MCF 10A (cell line): Measurements from ENCODE around the gene CDK11B. TPM values are rescaled to one million over a fixed set of nuclear protein-coding genes. Genes with fewer than 3 reads are reported as not detected.
A peak's percentile ranks its signal among the peaks of the same experiment; 100 is the strongest.

Experiments
- BruUV-seq: library from RNA; stranded (reverse); fragments of 400-500 nt; replicated peaks from 2 replicates; lab custom pipeline; 2021; lab: Mats Ljungman, UMichigan
- CTCF ChIA-PET: fragments of 300-600 bp; sonication (Branson Sonifier 250); formaldehyde crosslinking; extraction: SDS; loops from one replicate; lab custom pipeline; 2021; ENCODE audit warnings: antibody characterized with exemption, inconsistent platforms; lab: Yijun Ruan, JAX
- POLR2A ChIA-PET: fragments of 300-600, 350-650 bp; sonication (Branson Sonifier 250); formaldehyde crosslinking; extraction: SDS; loops from one replicate; lab custom pipeline; 2020; ENCODE audit warnings: antibody characterized with exemption, inconsistent platforms; lab: Yijun Ruan, JAX
- DNase-seq: peaks from one replicate; pipeline ENCODE4 v3.0.0-alpha.2; 2018; ENCODE audit not compliant: unreplicated experiment
- H3K27ac Mint-ChIP-seq: one replicate; pipeline ENCODE4 v1.8.0; 2022; ENCODE audit warnings: mild to moderate bottlenecking, low read depth, mixed read lengths; ENCODE audit not compliant: unreplicated experiment
- H3K27me3 Mint-ChIP-seq: one replicate; pipeline ENCODE4 v1.8.0; 2022; ENCODE audit warnings: mixed read lengths; ENCODE audit not compliant: insufficient read depth, unreplicated experiment
- H3K36me3 Mint-ChIP-seq: one replicate; pipeline ENCODE4 v1.8.0; 2022; ENCODE audit warnings: mild to moderate bottlenecking, moderate library complexity, mixed read lengths; ENCODE audit not compliant: insufficient read depth, unreplicated experiment
- H3K4me1 Mint-ChIP-seq: one replicate; pipeline ENCODE4 v1.8.0; 2022; ENCODE audit warnings: mixed read lengths; ENCODE audit not compliant: insufficient read depth, unreplicated experiment
- H3K4me3 Mint-ChIP-seq: one replicate; pipeline ENCODE4 v1.8.0; 2022; ENCODE audit warnings: mild to moderate bottlenecking, moderate library complexity, mixed read lengths; ENCODE audit not compliant: unreplicated experiment
- H3K9me3 Mint-ChIP-seq: one replicate; pipeline ENCODE4 v1.8.0; 2022; ENCODE audit warnings: mixed read lengths; ENCODE audit not compliant: unreplicated experiment
- intact Hi-C: fragments of 100-400 bp; cut with micrococcal nuclease; formaldehyde crosslinking; loops from 2 replicates; pipeline ENCODE4 v1.14.1; 2022
- total RNA-seq: library from RNA; stranded (reverse); gene quantifications from 2 replicates; pipeline ENCODE4 v1.2.3, GENCODE V29; 2022
- TF ChIP-seq, protein P1 (sequence below): fragments of 200-600 bp; IDR thresholded peaks from one replicate; pipeline ENCODE4 v1.8.0; 2022; ENCODE audit warnings: antibody characterized with exemption, mild to moderate bottlenecking; ENCODE audit not compliant: unreplicated experiment

The CDK11B gene
- total RNA-seq, 1 experiment from 2014 or later = 32.0 TPM

DNA sequence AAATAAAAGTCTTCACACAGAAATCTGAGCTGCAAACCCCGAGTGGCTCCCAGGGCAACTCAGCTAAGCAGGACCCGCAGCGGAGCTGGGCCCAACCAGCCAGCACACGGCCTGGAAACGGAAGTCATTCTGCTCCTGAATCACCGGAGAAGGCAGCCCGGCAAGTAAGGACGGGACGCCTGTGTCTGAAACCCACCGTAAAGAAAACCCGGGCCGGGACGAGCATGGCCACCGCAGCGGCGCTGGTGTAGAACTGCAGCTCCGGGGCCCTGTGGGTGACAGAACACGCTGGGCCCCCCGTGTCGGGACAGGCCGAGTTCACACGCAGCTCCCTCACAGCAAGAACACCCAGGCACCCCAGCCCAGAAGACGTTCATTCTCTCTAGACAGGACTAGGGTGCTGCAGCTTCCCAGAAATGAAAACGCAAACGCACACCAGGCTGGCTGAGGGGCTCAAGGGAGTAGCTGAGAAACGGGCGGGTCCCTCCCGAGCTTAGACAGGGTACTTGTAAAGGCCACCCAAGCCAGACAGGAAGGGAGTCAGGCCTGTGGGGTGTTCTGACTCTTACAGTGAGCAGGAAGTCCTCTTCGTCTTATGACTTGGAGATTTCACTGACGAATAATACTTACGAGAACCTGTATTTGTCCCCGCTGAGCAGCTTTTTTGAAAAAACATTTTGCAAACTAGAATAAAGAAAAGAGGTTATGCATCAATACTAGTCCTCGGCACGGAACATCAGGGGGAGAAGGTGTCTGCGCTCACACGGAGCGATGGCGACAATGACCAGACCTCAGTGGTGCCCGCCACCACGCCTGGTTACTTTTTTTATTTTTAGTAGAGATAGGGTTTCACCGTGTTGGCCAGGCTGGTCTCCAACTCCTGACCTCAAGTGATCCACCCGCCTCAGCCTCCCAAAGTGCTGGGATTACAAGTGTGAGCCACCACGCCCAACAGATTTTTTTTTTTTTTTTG, 10.9 kb upstream of the CDK11B start:
- no TSS peak for BruUV-seq
- CTCF ChIA-PET = interaction anchor here (0.5 to 0.7 kb wide), 5 partner anchors 57 to 285 kb away, joined by 3 to 4 read pairs (median 4); no protein-coding TSS in a partner anchor
- intact Hi-C loops = no loop called here
- Mint-ChIP-seq H3K27ac (no peak overlapping the region), H3K4me1 (no peaks in the 10 kb centered on the region), H3K27me3 (no peaks in the 10 kb centered on the region), H3K9me3 (no peaks in the 10 kb centered on the region), H3K36me3 (peaks cover 75% of the 10 kb centered on the region), H3K4me3 (no peak overlapping the region)
- TF ChIP-seq, protein P1, sequence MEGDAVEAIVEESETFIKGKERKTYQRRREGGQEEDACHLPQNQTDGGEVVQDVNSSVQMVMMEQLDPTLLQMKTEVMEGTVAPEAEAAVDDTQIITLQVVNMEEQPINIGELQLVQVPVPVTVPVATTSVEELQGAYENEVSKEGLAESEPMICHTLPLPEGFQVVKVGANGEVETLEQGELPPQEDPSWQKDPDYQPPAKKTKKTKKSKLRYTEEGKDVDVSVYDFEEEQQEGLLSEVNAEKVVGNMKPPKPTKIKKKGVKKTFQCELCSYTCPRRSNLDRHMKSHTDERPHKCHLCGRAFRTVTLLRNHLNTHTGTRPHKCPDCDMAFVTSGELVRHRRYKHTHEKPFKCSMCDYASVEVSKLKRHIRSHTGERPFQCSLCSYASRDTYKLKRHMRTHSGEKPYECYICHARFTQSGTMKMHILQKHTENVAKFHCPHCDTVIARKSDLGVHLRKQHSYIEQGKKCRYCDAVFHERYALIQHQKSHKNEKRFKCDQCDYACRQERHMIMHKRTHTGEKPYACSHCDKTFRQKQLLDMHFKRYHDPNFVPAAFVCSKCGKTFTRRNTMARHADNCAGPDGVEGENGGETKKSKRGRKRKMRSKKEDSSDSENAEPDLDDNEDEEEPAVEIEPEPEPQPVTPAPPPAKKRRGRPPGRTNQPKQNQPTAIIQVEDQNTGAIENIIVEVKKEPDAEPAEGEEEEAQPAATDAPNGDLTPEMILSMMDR = no peak
- no peak for DNase-seq
- POLR2A ChIA-PET = interaction anchor here (0.7 kb wide), 1 partner anchor 96 kb away, joined by 3 read pairs; no protein-coding TSS in a partner anchor

- Mint-ChIP-seq H3K4me1 (no peaks in the 10 kb centered on the region), H3K27ac (no peak overlapping the region), H3K9me3 (no peaks in the 10 kb centered on the region), H3K4me3 (no peak overlapping the region), H3K36me3 (peaks cover 47% of the 10 kb centered on the region), H3K27me3 (no peaks in the 10 kb centered on the region)
- no peak for DNase-seq
- ChIA-PET CTCF (interaction anchor here (0.5 to 0.6 kb wide), 2 partner anchors 17 to 349 kb away, joined by 3 read pairs; no protein-coding TSS in a partner anchor), POLR2A (no interaction called here)
- intact Hi-C loops = no loop called here
- BruUV-seq = no TSS peak
- TF ChIP-seq, protein P1 = no peak
Measured at GRCh38 chr1:1666526-1666925, 7.7 kb upstream of the CDK11B start.

GRCh38 chr1:1665815-1666251, 7.0 kb upstream of the CDK11B start:
- no peak for DNase-seq
- H3K27ac Mint-ChIP-seq = no peak overlapping the region
- no peaks in the 10 kb centered on the region for H3K4me1 Mint-ChIP-seq
- BruUV-seq = no TSS peak
- H3K9me3 Mint-ChIP-seq = no peaks in the 10 kb centered on the region
- H3K36me3 Mint-ChIP-seq = peaks cover 40% of the 10 kb centered on the region
- CTCF ChIA-PET = interaction anchor here (0.6 to 1.0 kb wide), 2 partner anchors 16 to 50 kb away, joined by 3 read pairs; no protein-coding TSS in a partner anchor
- no peak overlapping the region for H3K4me3 Mint-ChIP-seq
- H3K27me3 Mint-ChIP-seq = no peaks in the 10 kb centered on the region
- TF ChIP-seq, protein P1 = peak; percentile 39
- POLR2A ChIA-PET = interaction anchor here (0.8 kb wide), 1 partner anchor 63 kb away, joined by 3 read pairs; no protein-coding TSS in a partner anchor
- intact Hi-C loops = no loop called here
